Thyroid gland (tissue), 4 donors: ENCODE results near the gene COX20.

Experiments used
- POLR2A ChIP-seq, 2 donors: fragments of 450-650 bp; IDR thresholded peaks; one replicate each; pipeline ENCODE4 v1.6.1; 2017; ENCODE audit warnings: antibody characterized with exemption in 2 of 2, mild to moderate bottlenecking in 2 of 2, moderate library complexity in 1 of 2
- TF ChIP-seq, protein P1 (sequence below), 6 experiments: fragments of 200-600 bp in 3 of 6; fragments of 450-650 bp in 3 of 6; sonication (generic) in 3 of 6; IDR thresholded peaks; one replicate each; pipeline ENCODE4 v1.5.1; 2016 to 2019; ENCODE audit warnings: antibody characterized with exemption in 6 of 6, mild to moderate bottlenecking in 2 of 6, inconsistent platforms in 1 of 6, moderate library complexity in 1 of 6

- TF ChIP-seq, protein P1, sequence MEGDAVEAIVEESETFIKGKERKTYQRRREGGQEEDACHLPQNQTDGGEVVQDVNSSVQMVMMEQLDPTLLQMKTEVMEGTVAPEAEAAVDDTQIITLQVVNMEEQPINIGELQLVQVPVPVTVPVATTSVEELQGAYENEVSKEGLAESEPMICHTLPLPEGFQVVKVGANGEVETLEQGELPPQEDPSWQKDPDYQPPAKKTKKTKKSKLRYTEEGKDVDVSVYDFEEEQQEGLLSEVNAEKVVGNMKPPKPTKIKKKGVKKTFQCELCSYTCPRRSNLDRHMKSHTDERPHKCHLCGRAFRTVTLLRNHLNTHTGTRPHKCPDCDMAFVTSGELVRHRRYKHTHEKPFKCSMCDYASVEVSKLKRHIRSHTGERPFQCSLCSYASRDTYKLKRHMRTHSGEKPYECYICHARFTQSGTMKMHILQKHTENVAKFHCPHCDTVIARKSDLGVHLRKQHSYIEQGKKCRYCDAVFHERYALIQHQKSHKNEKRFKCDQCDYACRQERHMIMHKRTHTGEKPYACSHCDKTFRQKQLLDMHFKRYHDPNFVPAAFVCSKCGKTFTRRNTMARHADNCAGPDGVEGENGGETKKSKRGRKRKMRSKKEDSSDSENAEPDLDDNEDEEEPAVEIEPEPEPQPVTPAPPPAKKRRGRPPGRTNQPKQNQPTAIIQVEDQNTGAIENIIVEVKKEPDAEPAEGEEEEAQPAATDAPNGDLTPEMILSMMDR (IDR thresholded peaks at IDR 0.05): no peak
- no peak for TF ChIP-seq POLR2A (IDR thresholded peaks at IDR 0.05)
These were observed 46.2 kb upstream of the COX20 start for GRCh38 chr1:244789276-244789580.
